H1 (cell line): Measurements from ENCODE around the gene RECK. TPM values are rescaled to one million over a fixed set of nuclear protein-coding genes. Genes with fewer than 3 reads are reported as not detected.

Experiments
- CHD2 ChIP-seq: IDR thresholded peaks from 2 replicates; pipeline ENCODE4 v1.6.1; 2012; ENCODE audit warnings: low read length, improper control_type of control experiment
- CTBP2 ChIP-seq: IDR thresholded peaks from 2 replicates; pipeline ENCODE4 v1.7.0; 2011; ENCODE audit warnings: borderline replicate concordance, mild to moderate bottlenecking, moderate library complexity, mixed read lengths, low read length; ENCODE audit not compliant: insufficient read depth, insufficient read length
- HDAC2 ChIP-seq, 2 experiments: fragments of 300-600 bp in 1 of 2; sonication (generic) in 1 of 2; IDR thresholded peaks; 2 replicates each; pipeline ENCODE4 v1.6.1; 2011 to 2012; ENCODE audit warnings: low read depth in 2 of 2, low read length in 2 of 2, mild to moderate bottlenecking in 2 of 2, moderate library complexity in 2 of 2, borderline replicate concordance in 1 of 2, inconsistent platforms in 1 of 2
- SIRT6 ChIP-seq: IDR thresholded peaks from one replicate; pipeline ENCODE4 v1.7.1; 2012; ENCODE audit warnings: low read length, inconsistent platforms
- SP4 ChIP-seq: IDR thresholded peaks from 2 replicates; pipeline ENCODE4 v1.6.1; 2012; ENCODE audit warnings: low read length, inconsistent platforms
- polyA plus RNA-seq, 7 experiments: library from polyadenylated mRNA; depleted of rRNA in 3 of 7; stranded (reverse) in 5 of 7; unstranded in 2 of 7; fragments of >200 nt in 5 of 7; fragments of 200-250 nt in 2 of 7; gene quantifications; 1 replicate in 5 of 7; 2 replicates in 1 of 7; 4 replicates in 1 of 7; pipeline versions ENCODE4 v1.2.1 to v1.2.3, GENCODE V29; 2011 to 2013; ENCODE audit warnings: missing spikeins in 2 of 7, mixed read lengths in 2 of 7
- total RNA-seq: library from RNA; stranded (reverse); fragmentation: NEBNext Ultra II Directional; extraction: Animal tissue kit (Norgen Biotek cat#: 25700); gene quantifications from 2 replicates; pipeline ENCODE4 v1.2.1, GENCODE V29; 2021

The RECK gene
- total and polyA plus RNA-seq, 2 of the 8 experiments (the other 6 are each of a cell fraction or from before 2014, with no cell fraction given), result 5.4 to 9.8 TPM

DNA sequence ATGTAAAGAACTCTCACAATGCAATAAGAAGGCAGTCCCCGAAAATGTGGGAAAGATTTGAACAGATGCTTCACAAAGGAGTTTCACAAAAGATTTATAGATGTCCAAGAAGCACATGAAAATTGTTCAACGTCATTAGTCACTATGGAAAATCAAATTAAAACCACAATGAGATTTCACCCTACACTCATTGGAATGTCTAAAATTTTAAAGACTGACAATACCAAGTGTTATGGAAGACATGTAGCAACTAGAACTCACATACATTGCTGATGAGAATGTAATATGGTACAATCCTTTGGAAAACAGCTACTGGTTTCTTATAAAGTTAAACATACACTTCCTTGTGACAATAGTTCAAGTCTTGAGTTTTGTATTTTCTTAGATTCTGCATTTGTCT is 11.0 kb upstream of the RECK start (continued):
- TF ChIP-seq CHD2, result no peak
- no peak for TF ChIP-seq SP4
- no peak for TF ChIP-seq CTBP2
- TF ChIP-seq SIRT6, result no peak
- TF ChIP-seq HDAC2 (IDR thresholded peaks at IDR 0.05; ENCODE audit: borderline replicate concordance in 1 of 2, low read depth in 2 of 2, low read length in 2 of 2), result no peak
